ENCODE results near the gene ARR3.
"Not testable (repeated sequence)": the region's sequence is repeated elsewhere in the genome, so short reads cannot be mapped to it uniquely, and the experiment has no call there.

Gene ARR3

DNA sequence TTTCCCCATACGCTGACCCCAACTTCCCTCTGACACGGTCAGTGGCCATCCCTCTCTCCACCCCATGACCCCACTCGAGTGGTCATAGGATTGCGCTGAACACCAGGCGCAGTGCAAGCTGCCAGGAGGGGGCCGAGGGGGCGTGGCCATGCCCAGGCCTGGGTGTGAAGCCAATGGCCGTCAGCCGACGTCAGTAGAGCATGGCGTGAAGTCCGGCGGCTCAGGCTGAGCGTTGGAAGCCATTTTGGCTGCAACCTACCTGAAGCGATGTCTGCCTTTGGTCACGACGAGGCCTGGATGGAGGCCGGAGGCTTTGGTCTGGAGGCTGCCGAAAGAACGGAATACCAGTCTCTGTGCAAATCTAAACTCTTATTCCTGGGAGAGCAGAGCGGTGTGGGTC is 13.8 kb downstream of the ARR3 start, which contains the start of gene RAB41:
Gene RAB41 (plus strand): TSS at position 222 of the 400 bp plus-strand sequence. CDS start 46 bp downstream, at position 268.
- no peak for DNase-seq

- no peak for DNase-seq
These were observed 21.1 kb downstream of the ARR3 start for GRCh38 chrX:70289168-70289792.

- peak; percentile 80 for DNase-seq
These were observed 21.9 kb downstream of the ARR3 start, which contains the start of the genes KIF4A and PDZD11 for GRCh38 chrX:70289793-70290770. Gene KIF4A (plus strand): TSS chrX:70290104. CDS start chrX:70290459, 355 bp downstream. Gene PDZD11 (minus strand): TSS chrX:70289927. CDS start chrX:70289341, 586 bp downstream.

GRCh38 chrX:70292788-70293187 is 24.7 kb downstream of the ARR3 start:
- DNase-seq, result no peak

DNA sequence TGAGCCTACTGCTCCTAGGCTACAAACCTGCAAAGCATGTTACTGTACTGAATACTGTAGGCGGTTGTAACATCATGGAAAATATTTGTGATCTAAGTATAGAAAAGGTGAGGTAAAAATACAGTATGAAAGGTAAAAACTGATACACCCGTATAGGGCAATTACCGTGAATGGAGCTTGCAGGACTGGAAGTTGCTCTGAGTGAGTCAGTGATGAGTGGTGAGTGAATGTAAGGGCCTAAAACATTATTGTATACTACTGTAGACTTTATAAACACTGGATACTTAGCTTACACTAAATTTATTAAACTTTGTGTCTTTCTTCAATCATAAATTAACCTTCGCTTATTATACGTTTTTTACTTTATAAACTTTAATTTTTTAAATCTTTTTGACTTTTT is 25.5 kb downstream of the ARR3 start:
- DNase-seq, result no peak

DNA sequence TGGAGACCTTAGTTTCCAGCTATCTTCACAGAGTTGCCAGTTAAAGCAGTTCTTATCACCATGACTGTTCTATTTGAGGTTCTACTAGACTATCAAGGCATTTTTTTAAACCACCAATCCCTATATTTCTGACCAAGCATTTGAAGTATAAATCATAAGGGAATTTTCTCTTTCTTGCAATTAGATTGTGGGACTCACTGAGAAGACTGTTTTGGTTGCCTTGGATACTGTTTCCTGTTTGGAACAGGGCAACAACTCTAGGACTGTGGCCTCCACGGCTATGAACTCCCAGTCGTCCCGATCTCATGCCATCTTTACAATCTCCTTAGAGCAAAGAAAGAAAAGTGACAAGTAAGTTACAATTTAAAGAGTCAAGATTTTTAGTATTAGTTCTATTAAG is 33.6 kb downstream of the ARR3 start:
- no peak for DNase-seq

DNA sequence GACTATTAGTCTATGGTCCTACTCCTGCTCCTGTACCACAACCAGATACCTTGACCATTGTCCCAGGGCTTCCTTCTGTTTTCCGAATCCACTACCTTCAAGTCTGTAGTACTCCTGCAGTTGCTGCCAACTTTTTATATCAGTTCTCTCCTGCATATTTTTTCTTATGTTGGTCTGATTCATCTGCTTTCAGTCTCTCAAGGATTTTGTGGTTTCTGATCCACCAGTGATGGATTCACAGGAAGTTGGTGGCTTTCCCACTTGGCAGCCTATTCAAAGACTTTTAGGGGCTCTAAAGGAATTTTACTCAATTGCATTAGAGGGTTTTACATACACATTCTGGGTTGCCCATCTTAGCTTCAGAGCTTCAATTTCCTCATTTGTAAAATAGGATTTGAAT is 45.4 kb downstream of the ARR3 start:
- DNase-seq, result no peak

GRCh38 chrX:70322784-70323183 is 54.6 kb downstream of the ARR3 start:
- DNase-seq, result no peak

DNA sequence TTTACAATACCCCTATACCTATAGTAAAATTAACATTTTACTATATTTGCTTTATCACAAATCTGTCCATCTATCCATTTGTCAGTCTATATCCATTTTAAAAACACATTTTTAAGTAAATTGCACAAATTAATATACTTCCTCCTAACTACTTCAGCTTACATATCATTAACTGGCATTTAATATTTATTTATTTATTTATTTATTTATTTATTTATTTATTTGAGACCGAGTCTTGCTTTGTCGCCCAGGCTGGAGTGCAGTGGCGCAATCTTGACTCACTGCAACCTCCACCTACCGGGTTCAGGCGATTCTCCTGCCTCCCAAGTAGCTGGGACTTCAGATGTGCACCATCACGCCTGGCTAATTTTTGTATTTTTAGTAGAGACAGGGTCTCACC is 55.5 kb downstream of the ARR3 start:
- not testable (repeated sequence) for DNase-seq

DNA sequence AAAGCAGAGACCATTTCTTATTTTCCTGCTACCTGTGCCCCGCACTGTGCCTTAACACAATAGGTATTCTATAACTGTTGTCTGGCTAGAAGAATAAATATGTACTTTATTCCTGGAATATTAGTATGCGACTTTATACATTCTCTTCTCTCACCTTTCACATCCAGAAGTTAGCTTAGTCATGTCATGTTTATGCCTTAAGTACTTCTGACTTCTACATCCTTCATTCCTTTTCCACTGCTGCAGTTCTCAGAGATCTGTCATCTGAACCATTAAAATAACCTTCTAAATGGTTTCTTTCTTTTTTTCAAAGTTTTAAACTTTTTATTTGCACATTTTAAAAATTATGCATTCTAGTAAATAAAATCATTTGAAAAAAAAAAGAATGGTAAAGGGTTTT is 56.2 kb downstream of the ARR3 start:
- no peak for DNase-seq

DNA sequence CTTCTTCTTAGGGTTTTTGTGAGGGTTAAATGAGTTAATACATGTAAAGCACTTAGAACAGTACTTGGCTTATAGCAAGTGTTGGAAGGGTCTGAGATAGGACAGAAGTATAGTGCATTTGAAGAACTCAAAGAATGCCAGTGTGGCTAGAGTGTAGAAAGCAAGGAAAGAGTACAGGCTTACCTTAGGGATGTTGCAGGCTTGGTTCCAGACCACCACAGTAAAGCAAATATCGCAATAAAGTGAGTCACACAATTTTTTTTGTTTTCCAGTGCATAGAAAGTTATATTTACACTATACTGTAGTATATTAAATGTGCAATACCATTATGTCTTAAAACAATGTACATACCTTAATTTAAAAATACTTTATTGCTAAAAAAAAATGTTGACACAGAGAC is 63.0 kb downstream of the ARR3 start:
- DNase-seq, result no peak

Measured in T1000 (cell line).